GM06990 (cell line): ENCODE measurements around the gene SLC2A4RG.
A peak's percentile ranks its signal among the peaks of the same experiment; 100 is the strongest.

Source experiments
- DNase-seq: peaks from one replicate; pipeline ENCODE4 v3.0.0-alpha.2; 2011; ENCODE audit not compliant: insufficient read length; ENCODE audit errors: extremely low read depth
- H3K27me3 ChIP-seq: replicated peaks from 2 replicates; pipeline ENCODE4 v1.6.0; 2011; ENCODE audit warnings: low read length; ENCODE audit not compliant: control insufficient read depth, insufficient read depth
- H3K36me3 ChIP-seq: 2 replicates; pipeline ENCODE4 v1.5.1; 2011; ENCODE audit warnings: low read length; ENCODE audit not compliant: control insufficient read depth, insufficient read depth
- H3K4me3 ChIP-seq: replicated peaks from 2 replicates; pipeline ENCODE4 v1.5.1; 2011; ENCODE audit warnings: low read depth, mild to moderate bottlenecking, control low read depth, low read length
- TF ChIP-seq, protein P1 (sequence below): IDR thresholded peaks from 2 replicates; pipeline ENCODE4 v1.5.1; 2011; ENCODE audit warnings: low read length, control low read depth, mild to moderate bottlenecking, inconsistent platforms; ENCODE audit not compliant: insufficient read depth, poor library complexity, severe bottlenecking

SLC2A4RG gene

DNA sequence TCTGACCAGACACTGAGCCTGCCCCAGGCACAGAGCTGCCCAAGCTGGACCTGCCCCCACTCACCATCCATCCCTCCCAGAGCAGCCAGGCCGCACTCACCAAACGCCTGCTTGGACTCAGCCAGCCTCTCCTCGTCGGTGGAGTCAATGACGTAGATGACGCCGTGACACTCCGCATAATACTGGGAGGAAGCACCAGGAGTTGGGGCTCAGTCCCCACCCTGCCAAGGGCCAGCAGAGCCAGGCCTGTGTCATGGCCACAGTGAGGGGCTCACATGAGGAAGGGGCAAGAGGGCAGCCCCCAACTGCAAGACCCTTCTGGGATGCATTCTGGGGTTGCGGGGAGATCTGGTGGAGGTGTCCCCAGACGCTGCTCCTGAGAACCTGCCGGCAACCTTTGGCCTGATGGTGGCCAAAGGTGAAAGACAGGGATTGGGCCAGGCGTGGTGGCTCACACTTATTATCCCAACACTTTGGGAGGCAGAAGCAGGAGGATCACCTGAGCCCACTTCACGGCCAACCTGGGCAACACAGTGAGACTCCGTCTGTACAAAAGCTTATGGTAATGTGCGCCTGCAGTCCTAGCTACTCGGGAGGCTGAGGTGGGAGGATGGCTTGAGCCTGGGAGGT is 37.4 kb upstream of the SLC2A4RG start:
- peaks cover 34% of the 10 kb centered on the region for H3K36me3 ChIP-seq
- TF ChIP-seq, protein P1, sequence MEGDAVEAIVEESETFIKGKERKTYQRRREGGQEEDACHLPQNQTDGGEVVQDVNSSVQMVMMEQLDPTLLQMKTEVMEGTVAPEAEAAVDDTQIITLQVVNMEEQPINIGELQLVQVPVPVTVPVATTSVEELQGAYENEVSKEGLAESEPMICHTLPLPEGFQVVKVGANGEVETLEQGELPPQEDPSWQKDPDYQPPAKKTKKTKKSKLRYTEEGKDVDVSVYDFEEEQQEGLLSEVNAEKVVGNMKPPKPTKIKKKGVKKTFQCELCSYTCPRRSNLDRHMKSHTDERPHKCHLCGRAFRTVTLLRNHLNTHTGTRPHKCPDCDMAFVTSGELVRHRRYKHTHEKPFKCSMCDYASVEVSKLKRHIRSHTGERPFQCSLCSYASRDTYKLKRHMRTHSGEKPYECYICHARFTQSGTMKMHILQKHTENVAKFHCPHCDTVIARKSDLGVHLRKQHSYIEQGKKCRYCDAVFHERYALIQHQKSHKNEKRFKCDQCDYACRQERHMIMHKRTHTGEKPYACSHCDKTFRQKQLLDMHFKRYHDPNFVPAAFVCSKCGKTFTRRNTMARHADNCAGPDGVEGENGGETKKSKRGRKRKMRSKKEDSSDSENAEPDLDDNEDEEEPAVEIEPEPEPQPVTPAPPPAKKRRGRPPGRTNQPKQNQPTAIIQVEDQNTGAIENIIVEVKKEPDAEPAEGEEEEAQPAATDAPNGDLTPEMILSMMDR = no peak
- no peak overlapping the region for H3K4me3 ChIP-seq
- no peak for DNase-seq
- no peaks in the 10 kb centered on the region for H3K27me3 ChIP-seq

DNA sequence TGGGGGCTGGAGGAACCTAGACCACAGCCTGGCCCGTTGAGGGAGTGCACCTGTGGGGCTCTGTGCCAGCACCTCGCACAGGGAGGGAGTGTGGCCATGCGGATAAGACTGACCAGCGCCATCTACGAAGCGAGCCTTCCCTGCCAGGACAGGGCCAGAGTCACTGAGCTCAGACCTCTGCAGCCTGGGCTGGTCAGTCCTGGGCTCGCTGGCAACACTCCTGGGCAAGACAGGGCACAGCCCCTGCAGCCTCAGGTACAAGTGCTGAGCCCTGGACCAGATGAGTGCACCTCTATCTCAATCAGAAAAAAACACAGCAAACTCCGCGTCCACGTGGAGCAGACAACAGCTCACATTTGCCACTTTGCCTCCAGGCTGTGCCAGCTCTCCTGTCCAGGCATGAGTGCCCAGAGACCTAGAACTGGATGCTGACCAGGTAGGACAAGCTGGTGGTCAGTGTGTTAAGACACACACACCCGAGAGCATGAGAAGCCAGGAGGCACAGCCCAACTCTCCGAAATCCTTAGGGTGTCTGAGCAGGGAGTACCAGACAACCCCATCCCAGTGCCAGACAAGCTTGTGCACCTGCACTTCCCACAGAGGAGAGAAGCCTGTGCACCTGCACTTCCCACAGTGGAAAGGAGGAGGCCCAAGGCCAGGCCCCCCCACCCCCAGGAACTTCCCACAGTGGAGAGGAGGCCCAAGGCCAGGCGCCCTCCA is 36.7 kb upstream of the SLC2A4RG start:
- peaks cover 34% of the 10 kb centered on the region for H3K36me3 ChIP-seq
- TF ChIP-seq, protein P1 = no peak
- DNase-seq = peak; percentile 9

DNA sequence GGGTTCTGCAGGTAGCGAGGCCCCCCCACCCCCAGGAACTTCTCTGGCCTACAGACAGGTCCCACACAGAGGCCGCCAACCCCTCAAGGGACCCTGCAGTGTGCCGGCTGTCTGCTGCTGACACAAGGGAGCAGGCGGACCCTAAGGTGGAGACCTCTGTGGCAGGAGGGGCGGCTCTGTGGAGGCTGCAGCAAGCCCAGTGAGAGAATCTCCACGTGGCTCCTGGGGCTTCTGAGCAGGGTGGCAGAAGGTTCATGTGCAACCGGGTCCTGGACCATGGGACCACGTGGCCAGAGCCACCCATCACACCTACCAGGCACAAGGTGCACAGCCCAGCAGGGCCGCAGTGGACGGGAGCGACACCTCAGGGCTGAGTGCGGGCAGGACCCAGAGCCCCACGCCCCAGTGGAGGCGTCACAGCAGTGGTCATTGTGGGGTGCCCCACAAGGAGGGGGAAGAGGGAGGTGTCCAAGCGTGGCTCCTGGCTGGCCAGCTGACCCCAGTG is 36.1 kb upstream of the SLC2A4RG start:
- Histone ChIP-seq H3K36me3 (peaks cover 34% of the 10 kb centered on the region), H3K27me3 (no peaks in the 10 kb centered on the region), H3K4me3 (no peak overlapping the region)
- TF ChIP-seq, protein P1 = no peak
- no peak for DNase-seq

More for the DNA sequence above, 36.7 kb upstream of the SLC2A4RG start:
- Histone ChIP-seq H3K4me3 (no peak overlapping the region), H3K27me3 (no peaks in the 10 kb centered on the region)

DNA sequence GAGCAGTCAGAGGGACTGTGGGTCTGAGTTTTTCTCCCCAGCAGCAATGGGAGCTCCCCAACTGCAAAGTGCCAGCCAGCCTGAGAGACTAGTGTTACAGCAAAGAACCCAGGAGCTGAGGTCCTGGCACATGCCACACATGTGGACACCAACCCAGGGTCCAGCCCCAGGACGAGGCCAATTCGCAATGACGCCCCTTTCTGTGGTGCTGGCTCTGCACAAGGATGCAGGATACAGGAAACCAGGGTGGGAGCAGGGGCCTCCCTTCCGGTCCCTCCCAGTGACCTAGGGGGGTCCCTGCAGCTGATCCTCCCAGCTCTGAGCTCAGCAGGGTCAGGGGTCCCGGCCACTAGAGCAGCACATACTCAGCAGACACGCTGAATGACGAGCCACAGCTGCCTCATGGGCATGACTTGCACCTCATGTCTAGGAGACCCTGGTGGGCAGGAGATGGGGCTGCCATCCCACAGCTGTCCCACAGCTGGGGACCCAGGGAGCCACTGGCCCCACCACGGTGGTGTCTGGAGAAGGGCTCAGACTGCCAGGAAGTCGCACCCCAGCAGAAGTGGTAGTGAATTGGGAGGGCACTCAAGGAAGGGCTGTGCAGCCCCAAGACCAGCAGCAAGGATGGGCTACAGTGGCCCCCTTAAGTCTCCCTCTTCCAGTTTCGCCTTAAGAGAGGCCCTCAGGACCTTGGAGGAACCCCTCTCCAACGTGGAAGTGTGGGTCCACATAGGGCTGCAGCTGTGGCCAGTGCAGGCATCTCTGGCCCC is 35.4 kb upstream of the SLC2A4RG start:
- TF ChIP-seq, protein P1 = no peak
- H3K27me3 ChIP-seq = no peaks in the 10 kb centered on the region
- no peak for DNase-seq
- peaks cover 34% of the 10 kb centered on the region for H3K36me3 ChIP-seq
- no peak overlapping the region for H3K4me3 ChIP-seq

DNA sequence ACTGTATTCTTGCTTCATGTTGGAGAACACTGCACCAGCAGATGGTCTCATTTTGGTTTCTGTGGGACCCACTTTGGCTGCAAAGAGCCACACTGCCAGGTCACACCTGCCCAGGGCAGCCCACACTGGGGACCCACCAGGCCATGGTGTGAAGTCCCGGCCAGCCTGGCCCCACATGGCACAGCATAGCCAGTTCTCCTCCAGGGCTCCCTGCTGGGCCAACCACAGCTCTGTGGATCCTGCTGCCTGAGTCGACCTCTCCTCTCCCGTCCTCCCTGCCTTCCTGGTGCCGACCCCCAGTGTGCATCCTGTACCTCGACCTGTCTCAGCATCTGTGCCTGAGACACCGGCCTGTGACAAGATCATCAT is 34.8 kb upstream of the SLC2A4RG start:
- TF ChIP-seq, protein P1 = no peak
- Histone ChIP-seq H3K36me3 (peaks cover 37% of the 10 kb centered on the region), H3K27me3 (no peaks in the 10 kb centered on the region), H3K4me3 (no peak overlapping the region)
- DNase-seq = no peak
